HEK293 (cell line): Measurements from ENCODE around the gene EVI5.
"Not testable (repeated sequence)": the region's sequence is repeated elsewhere in the genome, so short reads cannot be mapped to it uniquely, and the experiment has no call there.

ENCODE experiments used
- ELK4 ChIP-seq: IDR thresholded peaks from 2 replicates; pipeline ENCODE4 v1.6.1; 2011; ENCODE audit warnings: mild to moderate bottlenecking, low read depth, low read length, borderline replicate concordance
- KLF1 ChIP-seq: fragments of 450-650 bp; formaldehyde crosslinking; IDR thresholded peaks from 2 replicates; pipeline ENCODE4 v1.5.1; 2016; ENCODE audit warnings: missing biosample characterization, missing genetic modification characterization
- RBAK ChIP-seq: fragments of 450-650 bp; formaldehyde crosslinking; IDR thresholded peaks from 2 replicates; pipeline ENCODE4 v1.5.1; 2016; ENCODE audit warnings: missing biosample characterization, missing genetic modification characterization
- REST ChIP-seq: fragments of 450-650 bp; formaldehyde crosslinking; IDR thresholded peaks from 2 replicates; pipeline ENCODE4 v1.5.1; 2016; ENCODE audit warnings: missing biosample characterization, missing genetic modification characterization
- ZNF24 ChIP-seq: fragments of 450-650 bp; formaldehyde crosslinking; IDR thresholded peaks from 2 replicates; pipeline ENCODE4 v1.5.1; 2016; ENCODE audit warnings: missing biosample characterization, missing genetic modification characterization
- ZNF623 ChIP-seq: fragments of 450-650 bp; formaldehyde crosslinking; IDR thresholded peaks from 2 replicates; pipeline ENCODE4 v1.5.1; 2016; ENCODE audit warnings: missing biosample characterization, missing genetic modification characterization
- ZNF843 ChIP-seq: fragments of 450-650 bp; formaldehyde crosslinking; IDR thresholded peaks from 2 replicates; pipeline ENCODE4 v1.5.1; 2016; ENCODE audit warnings: missing biosample characterization, missing genetic modification characterization
- TF ChIP-seq, protein P1 (sequence below): fragments of 450-650 bp; formaldehyde crosslinking; IDR thresholded peaks from 2 replicates; pipeline ENCODE4 v1.5.1; 2016; ENCODE audit warnings: missing biosample characterization, missing genetic modification characterization
- TF ChIP-seq, protein P2 (sequence below): fragments of 450-650 bp; formaldehyde crosslinking; IDR thresholded peaks from 2 replicates; pipeline ENCODE4 v1.5.1; 2016; ENCODE audit warnings: missing biosample characterization, missing genetic modification characterization
- TF ChIP-seq, protein P3 (sequence below): fragments of 450-650 bp; formaldehyde crosslinking; IDR thresholded peaks from 2 replicates; pipeline ENCODE4; 2016; ENCODE audit warnings: missing biosample characterization, missing genetic modification characterization
- TF ChIP-seq, protein P4 (sequence below): fragments of 450-650 bp; formaldehyde crosslinking; IDR thresholded peaks from 2 replicates; pipeline ENCODE4 v1.5.1; 2016; ENCODE audit warnings: missing biosample characterization, missing genetic modification characterization

- TF ChIP-seq, protein P1, sequence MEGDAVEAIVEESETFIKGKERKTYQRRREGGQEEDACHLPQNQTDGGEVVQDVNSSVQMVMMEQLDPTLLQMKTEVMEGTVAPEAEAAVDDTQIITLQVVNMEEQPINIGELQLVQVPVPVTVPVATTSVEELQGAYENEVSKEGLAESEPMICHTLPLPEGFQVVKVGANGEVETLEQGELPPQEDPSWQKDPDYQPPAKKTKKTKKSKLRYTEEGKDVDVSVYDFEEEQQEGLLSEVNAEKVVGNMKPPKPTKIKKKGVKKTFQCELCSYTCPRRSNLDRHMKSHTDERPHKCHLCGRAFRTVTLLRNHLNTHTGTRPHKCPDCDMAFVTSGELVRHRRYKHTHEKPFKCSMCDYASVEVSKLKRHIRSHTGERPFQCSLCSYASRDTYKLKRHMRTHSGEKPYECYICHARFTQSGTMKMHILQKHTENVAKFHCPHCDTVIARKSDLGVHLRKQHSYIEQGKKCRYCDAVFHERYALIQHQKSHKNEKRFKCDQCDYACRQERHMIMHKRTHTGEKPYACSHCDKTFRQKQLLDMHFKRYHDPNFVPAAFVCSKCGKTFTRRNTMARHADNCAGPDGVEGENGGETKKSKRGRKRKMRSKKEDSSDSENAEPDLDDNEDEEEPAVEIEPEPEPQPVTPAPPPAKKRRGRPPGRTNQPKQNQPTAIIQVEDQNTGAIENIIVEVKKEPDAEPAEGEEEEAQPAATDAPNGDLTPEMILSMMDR (tag by site-specific recombination) = 0 out of 2 replicates have a peak, but pooled peaks have one; percentile 14
- TF ChIP-seq ZNF843; ZNF24 (tag by site-specific recombination); KLF1 (tag by site-specific recombination); ELK4; RBAK; ZNF623 (tag by site-specific recombination); REST (tag by site-specific recombination): not testable (repeated sequence)
- TF ChIP-seq, protein P2, sequence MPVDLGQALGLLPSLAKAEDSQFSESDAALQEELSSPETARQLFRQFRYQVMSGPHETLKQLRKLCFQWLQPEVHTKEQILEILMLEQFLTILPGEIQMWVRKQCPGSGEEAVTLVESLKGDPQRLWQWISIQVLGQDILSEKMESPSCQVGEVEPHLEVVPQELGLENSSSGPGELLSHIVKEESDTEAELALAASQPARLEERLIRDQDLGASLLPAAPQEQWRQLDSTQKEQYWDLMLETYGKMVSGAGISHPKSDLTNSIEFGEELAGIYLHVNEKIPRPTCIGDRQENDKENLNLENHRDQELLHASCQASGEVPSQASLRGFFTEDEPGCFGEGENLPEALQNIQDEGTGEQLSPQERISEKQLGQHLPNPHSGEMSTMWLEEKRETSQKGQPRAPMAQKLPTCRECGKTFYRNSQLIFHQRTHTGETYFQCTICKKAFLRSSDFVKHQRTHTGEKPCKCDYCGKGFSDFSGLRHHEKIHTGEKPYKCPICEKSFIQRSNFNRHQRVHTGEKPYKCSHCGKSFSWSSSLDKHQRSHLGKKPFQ = not testable (repeated sequence)
- TF ChIP-seq, protein P3, sequence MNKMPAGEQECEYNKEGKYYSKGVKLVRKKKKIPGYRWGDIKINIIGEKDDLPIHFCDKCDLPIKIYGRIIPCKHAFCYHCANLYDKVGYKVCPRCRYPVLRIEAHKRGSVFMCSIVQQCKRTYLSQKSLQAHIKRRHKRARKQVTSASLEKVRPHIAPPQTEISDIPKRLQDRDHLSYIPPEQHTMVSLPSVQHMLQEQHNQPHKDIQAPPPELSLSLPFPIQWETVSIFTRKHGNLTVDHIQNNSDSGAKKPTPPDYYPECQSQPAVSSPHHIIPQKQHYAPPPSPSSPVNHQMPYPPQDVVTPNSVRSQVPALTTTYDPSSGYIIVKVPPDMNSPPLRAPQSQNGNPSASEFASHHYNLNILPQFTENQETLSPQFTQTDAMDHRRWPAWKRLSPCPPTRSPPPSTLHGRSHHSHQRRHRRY (tag by site-specific recombination) = not testable (repeated sequence)
- TF ChIP-seq, protein P4, sequence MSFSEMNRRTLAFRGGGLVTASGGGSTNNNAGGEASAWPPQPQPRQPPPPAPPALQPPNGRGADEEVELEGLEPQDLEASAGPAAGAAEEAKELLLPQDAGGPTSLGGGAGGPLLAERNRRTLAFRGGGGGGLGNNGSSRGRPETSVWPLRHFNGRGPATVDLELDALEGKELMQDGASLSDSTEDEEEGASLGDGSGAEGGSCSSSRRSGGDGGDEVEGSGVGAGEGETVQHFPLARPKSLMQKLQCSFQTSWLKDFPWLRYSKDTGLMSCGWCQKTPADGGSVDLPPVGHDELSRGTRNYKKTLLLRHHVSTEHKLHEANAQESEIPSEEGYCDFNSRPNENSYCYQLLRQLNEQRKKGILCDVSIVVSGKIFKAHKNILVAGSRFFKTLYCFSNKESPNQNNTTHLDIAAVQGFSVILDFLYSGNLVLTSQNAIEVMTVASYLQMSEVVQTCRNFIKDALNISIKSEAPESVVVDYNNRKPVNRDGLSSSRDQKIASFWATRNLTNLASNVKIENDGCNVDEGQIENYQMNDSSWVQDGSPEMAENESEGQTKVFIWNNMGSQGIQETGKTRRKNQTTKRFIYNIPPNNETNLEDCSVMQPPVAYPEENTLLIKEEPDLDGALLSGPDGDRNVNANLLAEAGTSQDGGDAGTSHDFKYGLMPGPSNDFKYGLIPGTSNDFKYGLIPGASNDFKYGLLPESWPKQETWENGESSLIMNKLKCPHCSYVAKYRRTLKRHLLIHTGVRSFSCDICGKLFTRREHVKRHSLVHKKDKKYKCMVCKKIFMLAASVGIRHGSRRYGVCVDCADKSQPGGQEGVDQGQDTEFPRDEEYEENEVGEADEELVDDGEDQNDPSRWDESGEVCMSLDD = not testable (repeated sequence)
Observed at GRCh38 chr1:92783550-92783949, 1.4 kb downstream of the EVI5 start.
